Stimulated activated CD8-positive, alpha-beta memory T cell treated with anti-CD3 and anti-CD28 coated beads, Interleukin-15, amount 100 ng/mL, for 24 hours (primary cell): ENCODE results near the gene POLDIP2.

Experiments
- DNase-seq: peaks from one replicate; pipeline ENCODE4 v3.0.0-alpha.2; 2020; ENCODE audit warnings: low read depth

Gene POLDIP2, protein sequence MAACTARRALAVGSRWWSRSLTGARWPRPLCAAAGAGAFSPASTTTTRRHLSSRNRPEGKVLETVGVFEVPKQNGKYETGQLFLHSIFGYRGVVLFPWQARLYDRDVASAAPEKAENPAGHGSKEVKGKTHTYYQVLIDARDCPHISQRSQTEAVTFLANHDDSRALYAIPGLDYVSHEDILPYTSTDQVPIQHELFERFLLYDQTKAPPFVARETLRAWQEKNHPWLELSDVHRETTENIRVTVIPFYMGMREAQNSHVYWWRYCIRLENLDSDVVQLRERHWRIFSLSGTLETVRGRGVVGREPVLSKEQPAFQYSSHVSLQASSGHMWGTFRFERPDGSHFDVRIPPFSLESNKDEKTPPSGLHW

DNA sequence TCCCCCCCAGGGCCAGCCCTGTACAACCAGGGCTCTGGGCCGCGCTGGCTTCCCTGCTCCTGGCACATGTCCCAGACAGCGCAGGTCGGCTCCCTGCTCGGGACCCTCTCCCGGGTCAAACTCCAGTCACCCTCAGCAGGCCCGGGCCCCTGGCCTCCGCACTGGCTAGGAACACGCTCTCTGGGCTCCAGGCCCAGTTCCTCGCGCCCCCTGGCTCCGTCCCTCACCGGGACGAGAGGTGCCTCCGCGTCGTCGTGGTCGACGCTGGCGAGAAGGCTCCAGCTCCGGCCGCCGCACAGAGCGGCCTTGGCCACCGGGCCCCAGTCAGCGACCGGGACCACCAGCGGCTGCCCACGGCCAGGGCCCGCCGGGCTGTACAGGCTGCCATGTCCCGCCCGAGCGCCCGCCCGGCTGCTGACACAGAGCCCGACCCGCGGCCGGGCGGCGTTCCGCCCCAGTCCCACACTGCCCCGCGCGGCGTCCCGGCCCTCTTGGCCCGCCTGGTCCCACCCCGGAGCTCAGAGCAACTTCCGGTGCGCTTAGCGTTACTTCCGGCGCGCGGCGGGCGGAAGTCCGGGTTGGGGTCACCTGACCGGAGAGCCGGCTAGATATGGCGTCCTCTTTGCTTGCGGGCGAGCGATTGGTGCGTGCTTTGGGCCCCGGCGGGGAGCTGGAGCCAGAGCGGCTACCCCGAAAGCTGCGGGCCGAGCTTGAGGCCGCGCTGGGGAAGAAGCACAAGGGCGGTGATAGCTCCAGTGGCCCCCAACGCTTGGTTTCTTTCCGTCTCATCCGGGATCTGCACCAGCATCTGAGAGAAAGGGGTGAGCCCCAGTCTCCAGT lies at the start of gene POLDIP2:
Gene POLDIP2 (minus strand): TSS at position 467 of the 840 bp plus-strand sequence. CDS start 79 bp downstream, at position 388.
- DNase-seq: peak; percentile 96

DNA sequence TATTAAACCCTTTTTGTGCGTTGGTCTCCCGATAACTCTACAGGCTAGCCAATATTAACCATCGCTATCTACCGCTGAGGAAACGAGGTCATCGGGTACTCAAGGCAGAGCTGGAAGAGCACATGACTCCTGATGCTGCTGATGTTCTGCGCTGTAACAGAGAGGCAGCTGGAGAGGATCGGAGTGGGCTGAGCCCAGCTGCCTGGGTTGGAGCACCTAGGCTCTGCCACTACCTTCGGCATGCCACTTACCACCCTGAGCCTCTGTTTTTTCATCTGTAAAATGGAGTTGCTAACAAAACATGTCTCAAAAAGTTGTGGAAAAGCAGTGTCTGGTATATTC lies 49.1 kb upstream of the POLDIP2 start:
- no peak for DNase-seq

DNA sequence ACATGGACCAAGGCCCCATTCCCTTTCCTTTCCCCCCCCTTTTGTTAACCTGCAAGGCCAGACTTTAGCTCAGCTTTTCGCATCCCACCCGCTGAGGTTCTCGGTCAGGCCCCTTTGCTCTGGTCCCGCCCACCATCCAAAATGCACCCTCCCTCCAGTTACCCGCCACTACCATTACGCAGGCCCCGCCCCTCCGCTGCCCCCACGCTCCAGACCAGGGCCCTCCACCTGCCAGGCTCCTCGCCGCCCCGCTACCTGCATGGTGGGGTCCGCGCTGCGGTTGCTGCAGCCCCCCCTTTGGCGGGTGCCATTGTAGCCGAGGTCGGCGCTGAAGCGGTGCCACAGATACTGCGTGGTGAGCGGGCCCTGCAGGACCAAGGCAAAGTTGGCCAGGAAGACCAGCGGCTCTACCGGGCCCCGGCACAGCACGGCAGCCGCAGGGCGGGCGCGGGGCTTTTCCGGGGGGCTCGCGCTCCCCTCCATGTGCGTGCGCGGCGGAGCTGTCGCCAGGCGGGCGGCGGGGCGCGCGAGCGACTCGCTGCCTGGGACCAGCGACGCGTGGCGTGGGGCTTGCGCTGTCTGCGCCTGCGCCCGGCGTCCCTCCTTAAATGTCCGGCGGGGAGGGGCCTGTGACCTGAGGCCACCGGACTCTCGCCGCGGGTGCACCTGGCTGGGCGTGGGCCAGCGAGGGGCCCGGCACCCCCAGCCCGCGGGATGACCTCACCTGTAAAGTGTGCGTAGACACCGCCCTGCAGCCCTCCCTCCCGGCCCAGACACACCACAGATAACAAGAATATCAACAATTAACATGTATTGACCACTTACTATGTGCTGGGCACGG lies 48.5 kb upstream of the POLDIP2 start, which contains the start of gene SLC46A1:
Gene SLC46A1 (minus strand): TSS at position 581 of the 841 bp plus-strand sequence. CDS start 98 bp downstream, at position 483.
- DNase-seq: peak; percentile 39

DNA sequence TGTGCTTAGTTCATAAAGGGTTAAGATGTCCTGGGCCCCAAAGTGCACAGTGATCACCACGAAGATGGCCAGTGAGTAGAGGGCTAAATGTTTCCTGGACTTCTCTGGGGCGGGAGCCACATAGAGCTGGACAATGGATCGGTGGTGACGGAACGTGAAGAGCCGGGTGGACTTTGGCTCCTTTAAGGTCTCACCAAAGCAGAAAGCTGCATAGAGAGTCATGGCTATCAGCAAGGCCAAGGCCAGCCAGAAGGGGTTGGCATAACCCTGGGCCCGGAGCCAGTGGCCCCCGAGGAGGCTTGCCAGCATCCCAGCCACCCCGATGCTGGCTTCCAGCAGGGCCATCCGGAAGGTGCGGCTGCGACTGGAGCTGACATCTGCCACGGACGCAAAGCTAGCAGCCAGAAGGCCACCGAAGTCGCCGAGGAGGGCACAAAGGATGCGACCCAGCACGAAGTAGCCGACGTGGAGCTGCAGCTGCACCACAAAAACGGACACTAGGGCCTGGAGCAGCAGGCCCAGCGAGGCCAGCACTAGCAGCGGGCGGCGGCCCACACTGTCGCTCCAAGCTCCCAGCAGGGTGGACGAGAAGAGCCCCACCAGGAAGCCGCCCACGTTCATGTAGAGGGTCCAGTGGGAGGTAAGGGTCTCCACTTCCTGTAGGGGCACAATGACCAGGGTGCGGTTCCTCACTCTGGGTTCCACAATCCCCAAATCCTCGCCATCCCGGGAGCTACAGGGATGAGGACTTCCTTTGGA lies 47.7 kb upstream of the POLDIP2 start:
- DNase-seq: no peak

DNA sequence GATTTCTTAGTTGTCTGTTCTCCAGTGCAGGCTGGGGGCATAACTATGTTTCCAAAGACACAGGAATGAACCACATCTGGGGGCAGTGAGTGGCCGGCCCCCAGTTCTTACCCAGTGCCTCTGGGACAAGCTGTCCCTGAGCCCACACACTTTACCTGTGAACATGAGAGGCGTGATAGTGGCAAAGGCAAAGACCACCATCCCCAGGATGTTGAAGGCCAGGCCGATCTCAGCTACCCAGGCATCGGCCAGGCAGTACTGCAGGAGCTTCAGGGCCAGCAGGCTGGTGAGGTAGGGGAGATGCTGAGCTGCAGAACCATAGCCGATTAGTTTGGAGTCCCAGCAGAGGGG lies 47.1 kb upstream of the POLDIP2 start:
- no peak for DNase-seq

DNA sequence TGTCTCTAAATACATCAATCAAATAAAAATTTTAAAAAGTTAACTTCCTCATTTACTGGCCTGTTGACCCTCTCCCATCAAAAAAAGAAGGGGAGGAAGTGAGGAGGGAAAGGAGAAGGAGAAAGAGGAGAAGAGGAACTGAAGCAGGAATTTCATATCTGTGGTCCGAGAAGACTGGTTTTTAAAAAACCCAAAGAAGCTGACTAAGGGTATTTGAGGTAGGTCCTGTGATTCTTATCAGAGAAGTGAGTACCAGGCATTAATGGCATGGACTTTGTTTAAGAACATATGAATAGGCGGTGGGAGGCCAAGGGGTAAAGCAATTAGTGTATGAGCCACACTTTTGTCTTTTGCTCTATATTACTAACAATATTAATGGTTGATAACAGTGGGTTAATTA lies 46.7 kb upstream of the POLDIP2 start:
- no peak for DNase-seq

DNA sequence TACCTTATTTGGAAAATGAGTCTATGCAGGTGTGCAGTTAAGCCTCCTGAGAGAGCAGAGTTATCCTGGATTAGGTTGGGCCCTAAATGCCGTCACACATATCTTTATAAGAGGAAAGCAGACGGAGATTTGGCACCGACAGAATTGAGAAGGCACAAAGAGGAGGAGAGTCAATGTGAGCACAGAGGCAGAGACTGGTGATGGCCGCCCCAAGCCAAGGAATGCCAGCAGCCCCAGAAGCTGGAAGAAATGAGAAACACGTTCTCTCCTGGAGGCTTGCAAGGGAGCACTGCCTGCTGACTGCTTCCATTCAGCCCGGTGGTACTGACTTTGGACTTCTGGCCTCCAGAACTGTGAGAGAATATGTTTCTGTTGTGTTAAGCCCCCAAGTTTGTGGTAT lies 45.5 kb upstream of the POLDIP2 start:
- no peak for DNase-seq

DNA sequence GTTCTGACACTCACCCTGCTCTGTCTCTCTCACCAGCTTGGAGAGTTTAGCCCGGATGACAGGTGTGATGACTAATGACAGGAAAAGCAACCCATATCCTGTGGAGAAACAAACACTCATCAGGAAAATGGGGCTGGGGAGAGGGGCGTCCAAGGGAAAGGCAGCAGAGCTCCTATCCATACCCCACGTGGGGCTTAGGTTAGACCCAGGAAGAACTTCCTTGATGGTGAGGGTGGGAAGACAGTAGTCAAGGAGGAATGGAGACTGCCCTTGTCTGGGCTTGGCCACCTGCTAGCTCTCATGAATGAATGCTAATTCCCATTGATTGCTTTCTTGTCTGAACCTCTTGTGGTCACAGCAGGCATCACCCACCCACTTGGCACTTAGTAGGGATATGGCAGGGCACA lies 44.9 kb upstream of the POLDIP2 start:
- no peak for DNase-seq

DNA sequence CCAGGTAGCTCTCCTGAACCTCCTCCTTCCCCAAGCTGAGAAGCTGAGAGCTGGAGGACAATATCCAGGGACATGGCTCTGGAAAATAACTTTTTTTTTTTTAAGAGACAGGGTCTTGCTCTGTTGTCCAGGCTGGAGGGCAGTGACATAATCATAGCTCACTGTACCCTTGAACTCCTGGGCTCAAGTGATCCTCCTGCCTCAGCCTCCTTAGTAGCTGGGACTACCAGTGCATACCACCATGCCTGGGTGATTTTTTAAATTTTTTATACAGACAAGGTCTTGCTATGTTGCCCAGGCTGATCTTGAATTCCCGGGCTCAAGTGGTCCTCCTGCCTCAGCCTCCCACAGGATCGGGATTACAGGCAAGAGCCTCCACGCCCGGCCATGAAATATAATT lies 42.5 kb upstream of the POLDIP2 start:
- no peak for DNase-seq

DNA sequence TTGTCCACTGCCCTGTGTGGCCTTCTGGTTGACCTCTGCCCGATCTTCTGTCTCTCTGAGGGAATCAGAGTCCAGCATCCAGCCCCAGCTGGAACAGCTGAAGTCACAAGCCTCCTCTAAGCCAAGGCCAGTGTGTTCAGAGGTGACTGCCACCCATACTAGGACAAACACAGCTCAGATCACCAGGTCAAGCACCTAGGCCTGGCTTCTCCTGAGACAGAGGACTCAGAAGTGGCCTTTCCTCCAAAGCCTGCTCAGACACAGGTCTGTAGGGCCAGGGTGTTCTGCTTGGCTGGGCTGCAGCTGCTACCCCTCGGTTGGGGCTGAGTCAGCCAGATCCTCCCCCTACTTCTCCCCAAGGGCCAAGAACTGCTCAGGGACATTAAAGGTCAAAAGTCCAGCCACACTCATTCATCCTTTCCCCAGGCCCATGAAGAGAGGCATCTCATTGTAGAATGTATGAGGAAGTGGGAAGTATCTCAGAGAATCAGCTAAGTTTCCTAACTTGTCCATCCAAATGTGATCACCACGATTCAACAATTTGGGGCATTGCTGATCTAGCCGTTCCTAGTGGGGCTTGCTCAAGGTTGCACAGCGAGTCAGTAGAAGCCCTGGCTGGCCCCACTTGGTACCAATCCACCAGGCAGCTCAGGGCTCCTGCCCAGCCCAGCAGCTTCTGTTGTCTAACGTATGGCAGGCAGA lies 41.1 kb upstream of the POLDIP2 start:
- DNase-seq: no peak

DNA sequence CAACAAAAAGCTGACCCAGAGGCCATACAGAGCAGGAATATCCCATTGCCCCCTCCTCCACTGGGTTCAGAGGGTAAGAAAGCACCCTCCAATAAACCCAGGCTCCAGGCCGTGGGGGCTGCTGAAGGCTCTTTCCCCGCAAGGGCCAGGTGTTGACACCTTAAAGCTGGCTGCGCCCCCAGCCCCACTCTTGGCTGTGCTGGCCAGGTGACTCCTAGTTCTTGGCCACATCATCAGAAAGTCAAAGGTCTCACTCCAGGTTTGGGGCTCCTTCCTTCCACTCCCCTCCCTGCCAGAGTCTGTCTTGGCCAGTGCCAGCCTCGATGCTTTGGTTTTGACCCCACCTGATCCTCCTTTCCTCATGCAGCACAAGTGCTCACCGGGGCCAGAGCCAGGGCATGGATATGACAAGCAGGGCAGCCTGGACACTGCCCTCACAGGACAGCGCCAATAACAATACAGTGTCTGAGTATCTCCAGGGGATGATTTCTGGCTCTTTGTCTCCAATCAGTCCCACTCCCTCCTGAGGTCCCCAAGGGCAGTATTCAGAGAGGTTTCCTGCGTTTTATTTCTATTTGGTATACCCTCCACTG lies 40.5 kb upstream of the POLDIP2 start:
- DNase-seq: no peak

DNA sequence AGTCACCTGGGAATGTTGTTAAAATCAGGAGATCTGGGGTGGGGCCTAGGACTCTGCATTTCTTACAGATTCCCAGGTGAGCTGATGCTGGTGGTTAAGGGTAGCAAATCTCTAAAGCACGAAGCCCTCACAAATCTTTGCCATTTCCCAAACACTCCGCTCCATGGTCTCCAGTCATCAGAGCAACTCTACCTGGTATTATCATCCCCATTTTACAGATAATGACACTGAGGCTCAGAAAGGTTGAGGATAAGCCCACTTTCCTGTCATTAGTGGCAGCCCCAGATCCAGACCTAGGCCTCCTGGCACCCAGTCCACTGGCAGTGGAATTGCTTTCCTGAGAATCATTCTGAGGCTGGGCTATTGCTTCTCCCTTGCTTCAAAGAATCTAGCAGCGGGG lies 39.9 kb upstream of the POLDIP2 start:
- no peak for DNase-seq

DNA sequence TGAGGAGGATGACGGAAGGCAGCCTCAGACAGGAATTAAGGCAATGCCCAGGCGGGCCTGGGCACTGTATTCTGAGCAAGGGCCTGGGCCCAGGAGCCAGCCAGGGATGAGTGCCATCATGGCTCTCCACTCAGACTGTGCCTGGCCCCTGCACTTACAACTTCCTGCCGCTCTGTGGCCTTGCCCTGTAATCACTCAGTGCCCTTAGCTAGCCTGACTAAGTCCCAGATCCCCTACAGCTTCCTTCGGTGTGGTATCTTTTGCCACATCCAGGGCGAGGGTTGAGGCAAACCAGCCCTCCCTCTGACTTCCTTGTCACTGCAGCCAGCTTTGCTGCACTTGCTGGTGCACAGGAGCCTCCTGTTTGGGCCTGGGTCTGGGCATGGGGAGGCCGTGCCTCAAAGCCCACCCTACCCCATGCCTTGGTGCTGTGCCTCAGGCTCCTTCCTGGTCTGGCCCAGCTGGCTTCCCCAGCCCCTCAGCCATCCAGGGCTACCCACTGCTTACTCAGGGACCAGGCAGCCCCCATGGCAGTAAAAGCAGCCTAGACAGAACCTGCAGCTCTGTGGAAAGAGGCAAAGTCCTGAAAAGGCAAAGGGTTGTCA lies 39.4 kb upstream of the POLDIP2 start:
- DNase-seq: no peak

DNA sequence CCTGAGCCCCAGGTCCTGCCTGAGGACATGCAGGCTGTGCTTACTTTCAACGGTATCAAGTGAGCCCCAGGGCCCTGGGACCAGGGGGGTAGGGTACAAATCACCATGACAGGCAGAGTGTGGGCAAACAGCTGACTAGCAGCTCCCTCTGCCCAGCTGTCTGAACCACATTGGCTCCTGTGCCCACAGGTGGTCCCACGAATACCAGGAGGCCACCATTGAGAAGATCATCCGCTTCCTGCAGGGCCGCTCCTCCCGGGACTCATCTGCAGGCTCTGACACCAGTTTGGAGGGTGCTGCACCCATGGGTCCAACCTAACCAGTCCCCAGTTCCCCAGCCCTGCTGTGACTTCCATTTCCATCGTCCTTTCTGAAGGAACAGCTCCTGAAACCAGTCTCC lies 38.6 kb upstream of the POLDIP2 start:
- DNase-seq: no peak

DNA sequence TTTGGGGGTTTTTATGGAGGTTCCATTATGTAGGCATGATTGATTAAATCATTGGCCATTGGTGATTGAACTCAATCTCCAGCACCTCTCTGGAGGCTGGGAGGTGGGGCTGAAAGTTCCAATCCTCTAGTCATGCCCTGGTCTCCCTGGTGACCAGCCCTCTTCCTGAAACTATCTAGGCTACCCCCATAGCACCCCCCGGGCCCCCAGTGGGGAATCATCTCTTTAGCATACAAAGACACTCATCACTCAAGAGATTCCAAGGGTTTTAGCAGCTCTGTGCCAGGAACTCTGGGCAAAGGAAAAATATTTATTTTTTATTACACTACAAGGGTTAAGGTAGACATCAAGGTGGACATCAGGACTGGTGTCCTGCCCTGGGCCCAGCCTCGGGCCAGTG lies 38.1 kb upstream of the POLDIP2 start:
- no peak for DNase-seq

DNA sequence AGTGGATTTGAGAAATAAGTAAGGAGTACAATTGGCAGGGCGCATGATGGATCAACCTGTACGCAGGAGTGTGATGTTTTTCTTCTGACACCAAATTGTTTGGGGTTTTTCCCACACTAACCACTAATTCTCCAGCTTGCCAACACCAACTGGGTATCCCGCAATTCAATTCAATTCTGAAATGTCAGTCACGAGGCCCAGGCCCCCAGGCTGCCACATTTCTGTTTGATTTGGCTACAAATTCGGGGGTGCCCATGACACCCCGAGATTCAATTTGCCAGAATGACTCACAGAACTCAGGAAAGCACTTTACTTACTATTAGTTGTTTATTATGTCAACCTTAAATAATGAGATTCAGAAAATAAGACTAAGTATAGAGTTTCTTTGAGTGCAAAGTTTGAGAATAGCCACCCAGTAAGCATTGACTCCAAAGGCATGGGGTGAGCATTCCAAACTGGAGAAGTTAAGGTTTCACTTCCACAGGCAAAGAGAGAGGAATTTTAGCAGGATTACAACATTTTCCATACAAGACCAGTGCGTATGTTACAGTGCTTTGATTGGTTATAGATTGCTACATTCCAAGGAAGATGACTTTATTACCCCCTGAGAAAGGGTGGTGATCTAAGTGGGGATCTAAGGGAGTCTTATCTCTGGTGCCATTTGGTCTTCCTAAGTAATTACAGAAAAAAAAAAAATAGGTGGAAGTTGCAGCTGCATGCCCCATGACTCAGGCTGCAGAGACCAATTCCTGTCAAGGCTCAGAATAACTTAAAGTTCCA lies 37.2 kb upstream of the POLDIP2 start:
- DNase-seq: no peak

DNA sequence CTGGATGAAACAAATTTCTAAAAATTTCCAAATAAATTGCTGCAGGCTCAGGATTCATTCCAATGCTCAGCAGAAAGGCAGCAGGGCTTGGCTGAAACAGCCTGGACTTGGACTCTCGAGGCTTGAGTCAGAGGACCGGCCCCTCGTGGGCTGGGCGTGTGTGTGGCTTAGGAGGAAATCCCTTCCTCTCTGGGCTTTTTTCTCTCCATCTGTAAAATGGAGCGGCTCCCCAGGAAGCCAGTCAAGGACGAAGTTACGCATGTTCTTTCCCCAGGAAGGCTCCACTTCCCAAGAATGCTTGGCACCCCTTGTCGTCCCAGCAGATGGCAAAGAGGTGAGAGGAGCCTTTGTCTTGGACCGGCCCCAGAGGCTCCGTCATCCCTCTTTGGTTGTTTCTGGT lies 35.2 kb upstream of the POLDIP2 start:
- no peak for DNase-seq

DNA sequence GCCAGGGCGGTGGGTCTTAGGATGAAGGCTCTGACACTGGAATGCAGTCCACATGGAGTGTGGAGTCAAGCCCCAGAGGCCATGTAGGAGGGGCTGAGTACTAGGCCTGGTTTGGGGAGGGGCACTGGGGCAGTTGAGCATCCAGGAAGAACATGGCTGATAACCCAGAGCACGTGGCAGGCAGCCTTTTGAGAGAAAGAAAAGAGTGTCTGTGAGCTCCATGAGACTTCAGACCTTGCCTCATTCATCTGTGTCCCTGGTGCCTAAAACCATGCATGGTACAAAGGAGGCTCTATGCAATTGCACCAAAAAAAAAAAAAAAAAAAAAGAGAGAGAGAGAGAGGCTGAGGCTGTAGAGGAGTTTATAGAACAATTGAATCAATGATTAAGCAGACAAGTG lies 34.1 kb upstream of the POLDIP2 start:
- no peak for DNase-seq

DNA sequence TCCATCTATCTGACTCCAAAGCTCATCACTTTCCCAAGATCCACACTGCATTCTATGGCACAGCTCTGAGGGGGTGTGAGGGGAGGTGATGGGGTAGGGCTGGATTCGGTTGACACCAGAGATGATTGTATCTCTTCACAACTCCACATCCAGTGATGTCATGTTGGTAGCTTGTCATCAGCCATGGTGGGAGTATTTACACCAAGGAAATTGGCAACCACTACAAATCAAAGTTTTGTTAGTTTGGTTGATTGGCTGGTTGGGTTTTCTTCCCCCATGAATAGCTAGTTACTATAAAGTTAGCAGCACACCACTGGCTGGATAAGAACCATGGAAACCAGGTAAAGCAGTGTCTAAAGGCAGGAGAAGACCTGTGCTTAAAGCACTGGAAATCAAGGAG lies 33.7 kb upstream of the POLDIP2 start:
- no peak for DNase-seq

DNA sequence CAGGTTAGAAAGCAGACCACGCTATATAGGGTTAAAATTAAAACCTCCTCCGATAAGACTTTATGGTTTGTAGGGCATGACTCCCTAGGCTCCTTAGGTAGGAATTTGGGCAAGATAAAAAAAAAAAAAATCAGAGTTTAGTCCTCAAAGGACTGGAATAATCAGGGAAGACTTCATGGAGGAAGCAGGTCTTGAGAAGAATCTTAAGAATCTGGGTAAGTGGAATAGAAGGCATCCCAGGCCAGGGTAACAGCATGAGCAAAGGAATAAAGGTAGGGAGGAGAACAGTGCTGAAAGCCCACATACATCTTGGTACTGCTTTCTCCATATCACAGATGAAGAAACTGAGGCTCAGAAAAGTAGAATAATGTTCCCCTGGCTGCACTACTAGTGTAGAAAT lies 33.2 kb upstream of the POLDIP2 start:
- no peak for DNase-seq
